GM21447 (cell line): Measurements from ENCODE around the gene MPI.
"Not testable (repeated sequence)": the region's sequence is repeated elsewhere in the genome, so short reads cannot be mapped to it uniquely, and the experiment has no call there.

Experiments used
- ATAC-seq: cut with Tn5 transposase; IDR thresholded peaks from one replicate; pipeline ENCODE4 v1.9.1; 2021; ENCODE audit not compliant: unreplicated experiment

The MPI gene

GRCh38 chr15:74863239-74864056 lies 26.4 kb upstream of the MPI start:
- ATAC-seq: no peak

DNA sequence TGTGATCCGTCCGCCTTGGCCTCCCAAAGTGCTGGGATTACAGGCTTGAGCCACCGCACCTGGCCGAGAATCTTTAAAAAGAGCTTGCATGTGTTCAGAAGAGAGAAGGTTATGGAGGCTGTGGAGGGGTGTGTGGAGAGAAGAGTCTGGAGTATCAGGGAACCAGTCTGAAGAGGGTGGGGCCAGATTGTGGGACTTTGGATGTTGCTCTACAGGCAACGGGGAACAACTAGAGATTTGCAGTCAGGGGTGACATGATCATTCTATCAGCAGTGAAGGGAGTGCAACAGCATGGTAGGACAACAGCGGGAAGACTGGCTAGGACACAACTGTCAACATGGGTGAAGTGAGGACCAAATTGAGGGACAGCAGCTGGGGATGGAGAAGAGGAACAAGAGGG lies 25.5 kb upstream of the MPI start:
- ATAC-seq: no peak

DNA sequence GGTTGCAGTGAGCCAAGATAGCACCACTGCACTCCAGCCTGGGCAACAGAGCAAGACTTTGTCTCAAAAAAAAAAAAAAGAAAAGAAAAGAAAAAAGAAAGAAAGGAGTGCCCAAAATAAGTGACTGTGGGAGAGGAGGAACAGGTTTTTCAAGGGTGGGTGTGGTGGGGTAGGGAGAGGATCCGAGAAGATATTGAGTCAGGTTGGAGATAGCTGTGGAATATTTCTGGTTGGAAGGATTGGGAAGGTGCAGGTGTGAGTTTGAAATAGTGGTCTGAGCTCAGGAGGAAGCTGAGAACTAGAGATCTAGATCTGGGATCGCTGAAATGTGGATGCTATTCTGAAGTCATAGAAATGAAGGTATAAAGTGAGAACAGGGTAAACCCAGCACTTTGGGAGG lies 24.5 kb upstream of the MPI start:
- no peak for ATAC-seq

DNA sequence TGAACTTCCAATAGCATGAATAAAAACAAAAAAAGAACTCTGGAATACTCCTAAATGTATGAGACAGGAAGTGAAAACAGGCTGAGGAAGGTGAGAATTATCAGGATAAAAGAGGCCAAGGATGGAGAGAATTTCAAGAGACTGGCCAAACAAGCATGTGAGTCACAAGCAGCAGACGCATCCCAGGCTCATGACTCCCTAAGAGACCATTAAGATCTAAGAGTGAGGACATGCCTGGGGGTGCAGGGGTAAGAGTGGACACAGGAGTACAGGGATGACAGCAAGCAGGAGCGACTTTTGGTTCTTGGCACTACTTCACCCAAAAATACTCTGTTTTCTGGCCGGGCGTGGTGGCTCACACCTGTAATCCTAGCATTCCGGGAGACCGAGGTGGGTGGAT lies 23.8 kb upstream of the MPI start:
- no peak for ATAC-seq

- no peak for ATAC-seq
Measured at GRCh38 chr15:74867466-74868038, 22.3 kb upstream of the MPI start.

DNA sequence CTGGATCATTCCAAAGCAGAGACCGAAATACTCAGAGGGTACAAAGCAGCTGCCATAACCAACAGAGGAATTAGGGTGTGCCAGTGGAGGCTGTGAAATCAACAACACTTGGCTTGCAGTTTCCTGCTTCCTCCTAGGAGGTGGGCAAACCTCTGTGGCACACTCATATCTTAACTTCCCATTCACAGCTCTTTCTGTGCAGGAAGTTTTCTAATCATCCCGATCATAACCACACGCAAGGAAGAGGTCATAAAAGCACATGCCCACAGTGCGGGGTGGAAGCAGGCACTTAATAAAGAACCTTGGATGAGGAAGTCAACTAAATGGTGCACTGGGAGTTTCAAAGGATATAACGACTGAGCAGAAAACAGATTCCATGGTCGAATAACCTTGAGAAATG lies 21.8 kb upstream of the MPI start:
- ATAC-seq: no peak

GRCh38 chr15:74869372-74869725 lies 20.5 kb upstream of the MPI start:
- no peak for ATAC-seq

- ATAC-seq: peak; percentile 66
Measured at GRCh38 chr15:74869726-74870407, 20.0 kb upstream of the MPI start.

GRCh38 chr15:74870436-74871215 lies 19.2 kb upstream of the MPI start:
- no peak for ATAC-seq

DNA sequence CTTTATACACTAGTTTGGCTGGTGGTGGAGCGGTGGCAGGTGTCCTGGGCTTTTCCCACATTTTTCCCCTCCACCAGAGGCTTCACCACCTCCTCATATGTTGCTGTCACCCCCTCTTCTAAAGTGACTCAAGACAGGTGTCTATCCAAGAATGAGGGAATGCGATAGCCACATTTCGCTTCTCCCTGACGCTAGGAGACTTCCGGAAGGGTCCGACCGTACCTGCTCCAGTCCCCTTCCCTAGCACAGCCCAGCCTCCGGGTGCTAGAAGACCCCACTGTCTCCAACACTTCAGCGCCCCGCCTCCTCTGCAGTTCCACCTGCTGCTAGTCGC lies 17.2 kb upstream of the MPI start:
- no peak for ATAC-seq

GRCh38 chr15:74873036-74873755 lies 16.6 kb upstream of the MPI start, which contains the start of gene SCAMP2:
Gene SCAMP2, minus strand, starts transcription at chr15:74873365. Its CDS starts 110 bp downstream, at chr15:74873255.
- ATAC-seq: peak; percentile 70

DNA sequence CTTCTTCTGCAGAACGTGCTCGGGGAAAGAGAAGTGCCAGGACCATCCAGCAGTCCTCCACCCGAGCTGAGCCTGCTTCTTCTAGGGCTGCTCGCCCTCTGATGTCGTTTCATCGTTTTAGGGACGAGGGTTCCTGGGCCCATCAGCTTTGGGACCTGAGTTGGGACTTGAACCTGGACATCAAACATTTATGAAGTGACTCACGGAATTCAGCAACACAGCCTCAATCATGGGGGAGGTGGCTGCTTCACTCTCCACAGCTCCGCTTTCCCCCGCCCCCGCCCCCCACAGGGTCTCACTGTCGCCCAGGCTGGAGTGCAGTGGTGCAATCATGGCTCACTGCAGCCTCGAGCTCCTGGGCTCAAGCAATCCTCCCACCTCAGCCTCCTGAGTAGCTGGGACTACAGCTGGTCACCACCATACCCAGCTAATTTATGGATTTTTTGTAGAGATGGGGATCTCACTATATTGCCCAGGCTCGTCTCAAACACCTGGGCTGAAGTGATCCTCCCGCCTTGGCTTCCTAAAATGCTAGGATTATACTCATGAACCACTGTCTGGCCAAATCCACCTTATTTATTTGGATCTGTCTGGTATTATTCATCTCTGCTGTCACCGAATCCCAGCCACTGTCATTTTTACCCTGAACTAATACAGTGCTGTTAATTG lies 16.0 kb upstream of the MPI start:
- ATAC-seq: no peak

- no peak for ATAC-seq
Measured at GRCh38 chr15:74878273-74878672, 11.6 kb upstream of the MPI start.

- no peak for ATAC-seq
Measured at GRCh38 chr15:74882528-74882927, 7.3 kb upstream of the MPI start.

DNA sequence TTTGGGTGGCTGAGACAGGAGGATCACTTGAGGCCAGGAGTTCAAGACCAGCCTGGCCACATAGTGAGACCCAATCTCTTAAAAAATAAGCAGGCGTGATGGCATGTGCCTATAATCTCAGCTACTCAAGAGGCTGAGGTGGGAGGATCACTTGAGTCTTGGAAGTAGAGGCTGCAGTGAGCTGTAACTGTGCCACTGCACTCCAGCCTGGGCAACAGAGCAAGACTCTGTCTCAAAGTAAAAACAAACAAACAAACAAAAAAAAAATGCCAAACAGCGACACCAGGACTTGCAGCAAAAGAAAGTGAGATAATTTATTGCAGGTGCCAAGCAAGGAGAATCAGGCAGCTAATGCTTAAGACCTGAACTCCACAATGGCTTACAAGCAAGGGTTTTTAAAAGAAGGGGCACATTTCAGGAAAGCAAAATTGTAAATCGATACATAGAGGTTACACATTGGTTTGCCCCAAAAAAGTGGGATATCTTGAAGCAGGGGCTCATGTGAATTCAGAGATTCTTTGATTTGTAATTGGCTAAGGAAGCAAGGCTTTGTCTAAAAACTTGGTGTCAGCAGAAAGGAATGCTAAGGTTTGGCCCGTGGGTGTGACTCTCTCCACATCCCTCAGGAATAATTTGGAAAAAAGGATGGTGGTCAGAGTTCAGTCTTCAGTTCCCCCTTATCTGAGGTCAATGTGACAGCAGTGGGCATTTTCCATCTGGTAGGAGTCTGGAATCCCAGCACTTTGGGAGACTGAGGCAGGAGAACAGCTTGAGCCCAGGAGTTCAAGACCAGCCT lies 5.2 kb upstream of the MPI start:
- no peak for ATAC-seq

GRCh38 chr15:74885461-74885860 lies 4.4 kb upstream of the MPI start:
- ATAC-seq: no peak

DNA sequence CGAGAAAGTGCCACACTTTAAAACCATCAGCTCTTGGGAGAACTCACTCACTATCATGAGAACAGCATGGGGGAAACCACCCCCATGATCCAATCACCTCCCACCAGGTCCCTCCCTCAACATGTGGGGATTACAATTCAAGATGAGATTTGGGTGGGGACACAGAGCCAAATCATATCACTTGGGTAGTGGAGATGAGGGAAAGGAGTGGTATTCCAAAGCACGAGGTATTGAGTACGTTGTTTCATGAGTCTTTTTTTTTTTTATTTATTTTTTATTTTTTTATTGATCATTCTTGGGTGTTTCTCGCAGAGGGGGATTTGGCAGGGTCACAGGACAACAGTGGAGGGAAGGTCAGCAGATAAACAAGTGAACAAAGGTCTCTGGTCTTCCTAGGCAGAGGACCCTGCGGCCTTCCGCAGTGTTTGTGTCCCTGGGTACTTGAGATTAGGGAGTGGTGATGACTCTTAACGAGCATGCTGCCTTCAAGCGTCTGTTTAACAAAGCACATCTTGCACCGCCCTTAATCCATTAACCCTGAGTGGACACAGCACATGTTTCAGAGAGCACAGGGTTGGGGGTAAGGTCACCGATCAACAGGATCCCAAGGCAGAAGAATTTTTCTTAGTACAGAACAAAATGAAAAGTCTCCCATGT lies 2.2 kb upstream of the MPI start:
- not testable (repeated sequence) for ATAC-seq

- no peak for ATAC-seq
Measured at GRCh38 chr15:74888716-74889115, 1.1 kb upstream of the MPI start.

GRCh38 chr15:74889390-74889882 lies 406 bp upstream of the MPI start:
- ATAC-seq: no peak
